HepG2 (cell line): ENCODE results near the gene PLG. TPM values are rescaled to one million over a fixed set of nuclear protein-coding genes. Genes with fewer than 3 reads are reported as not detected.
"Not testable (repeated sequence)": the region's sequence is repeated elsewhere in the genome, so short reads cannot be mapped to it uniquely, and the experiment has no call there.

Source experiments
- AHDC1 ChIP-seq: sonication (generic); formaldehyde crosslinking; IDR thresholded peaks from 2 replicates; pipeline ENCODE4 v1.5.1; 2020; ENCODE audit warnings: mild to moderate bottlenecking, missing genetic modification reagents, borderline replicate concordance
- CREM ChIP-seq, 2 experiments: sonication (generic) in 1 of 2; formaldehyde crosslinking in 1 of 2; IDR thresholded peaks; 2 replicates each; pipeline versions ENCODE4 v1.4.0 to v1.6.1; 2016 to 2020; ENCODE audit warnings: antibody characterized with exemption in 1 of 2, mild to moderate bottlenecking in 1 of 2, missing genetic modification reagents in 1 of 2
- HDAC1 ChIP-seq: sonication (generic); formaldehyde crosslinking; IDR thresholded peaks from 2 replicates; pipeline ENCODE4 v1.5.1; 2020; ENCODE audit warnings: mild to moderate bottlenecking, missing genetic modification reagents
- MAZ ChIP-seq, 2 experiments: sonication (generic) in 1 of 2; formaldehyde crosslinking in 1 of 2; IDR thresholded peaks; 2 replicates each; pipeline versions ENCODE4 v1.5.0 to v1.6.1; 2012 to 2020; ENCODE audit warnings: low read depth in 2 of 2, mild to moderate bottlenecking in 2 of 2, borderline replicate concordance in 1 of 2, improper control_type of control experiment in 1 of 2, low read length in 1 of 2, missing genetic modification reagents in 1 of 2, moderate library complexity in 1 of 2
- MTA1 ChIP-seq: sonication (generic); formaldehyde crosslinking; IDR thresholded peaks from 2 replicates; pipeline ENCODE4 v1.4.0; 2020; ENCODE audit warnings: missing genetic modification reagents, mild to moderate bottlenecking, borderline replicate concordance
- MXD4 ChIP-seq: IDR thresholded peaks from 2 replicates; pipeline ENCODE4 v1.6.1; 2016; ENCODE audit warnings: mild to moderate bottlenecking, missing biosample characterization, missing genetic modification reagents
- NFAT5 ChIP-seq: sonication (generic); formaldehyde crosslinking; IDR thresholded peaks from 2 replicates; pipeline ENCODE4 v1.4.0; 2020; ENCODE audit warnings: missing genetic modification reagents
- SOX13 ChIP-seq, 3 experiments: fragments of 450-650 bp in 1 of 3; sonication (generic) in 1 of 3; formaldehyde crosslinking in 1 of 3; IDR thresholded peaks in 2 of 3; conservative IDR thresholded peaks in 1 of 3; 2 replicates each; pipeline versions ENCODE4 v1.5.0 to v1.6.1; 2016 to 2020; ENCODE audit warnings: antibody characterized with exemption in 1 of 3, mild to moderate bottlenecking in 1 of 3, missing compliant biosample characterization in 1 of 3, missing genetic modification reagents in 1 of 3, moderate library complexity in 1 of 3
- TCF12 ChIP-seq, 2 experiments: fragments of 450-650 bp in 1 of 2; sonication (generic) in 1 of 2; formaldehyde crosslinking in 1 of 2; IDR thresholded peaks; 2 replicates each; pipeline versions ENCODE4 v1.6.1 to v1.8.0; 2017 to 2022; ENCODE audit warnings: antibody characterized with exemption in 1 of 2, mild to moderate bottlenecking in 1 of 2, missing genetic modification reagents in 1 of 2, moderate library complexity in 1 of 2
- ZBTB7A ChIP-seq: sonication (generic); formaldehyde crosslinking; IDR thresholded peaks from 2 replicates; pipeline ENCODE4 v1.8.0; 2022; ENCODE audit warnings: mild to moderate bottlenecking, missing genetic modification reagents
- ZNF160 ChIP-seq: sonication (generic); formaldehyde crosslinking; IDR thresholded peaks from 2 replicates; pipeline ENCODE4 v1.8.0; 2022; ENCODE audit warnings: mild to moderate bottlenecking, inconsistent platforms, missing genetic modification reagents
- ZNF441 ChIP-seq: sonication (generic); formaldehyde crosslinking; IDR thresholded peaks from 2 replicates; pipeline ENCODE4 v1.7.0; 2021; ENCODE audit warnings: missing genetic modification reagents, borderline replicate concordance
- ZNF556 ChIP-seq: sonication (generic); formaldehyde crosslinking; IDR thresholded peaks from 2 replicates; pipeline ENCODE4 v1.4.0; 2020; ENCODE audit warnings: mild to moderate bottlenecking, missing genetic modification reagents, borderline replicate concordance
- polyA plus RNA-seq, 8 experiments: library from polyadenylated mRNA; depleted of rRNA in 3 of 8; stranded (reverse) in 7 of 8; unstranded in 1 of 8; fragments of >200 nt; fragmentation: Illumina TruSeq in 4 of 8; extraction: Trizol in 4 of 8; gene quantifications; 2 replicates each; pipeline versions ENCODE4 v1.2.1 to v1.2.3, GENCODE V29; 2011 to 2016; ENCODE audit warnings: low read depth in 4 of 8, missing spikeins in 1 of 8, mixed read lengths in 1 of 8; ENCODE audit not compliant: insufficient read depth in 1 of 8
- total RNA-seq, 5 experiments: library from RNA; depleted of rRNA; stranded (reverse); fragments of >200 nt; fragmentation: Illumina TruSeq; extraction: Trizol; gene quantifications; 2 replicates each; pipeline ENCODE4 v1.2.3, GENCODE V29; 2016; ENCODE audit warnings: low read depth in 1 of 5

PLG gene
- total and polyA plus RNA-seq, 2 of the 13 experiments (the other 11 are each of a cell fraction or from before 2014, with no cell fraction given), result 1.7 to 10.7 TPM

- TF ChIP-seq AHDC1, result peak; percentile 93
- peak; percentile 88 for TF ChIP-seq HDAC1 (CRISPR knock-in tag)
- TF ChIP-seq ZNF160 (CRISPR knock-in tag), result peak; percentile 66; the same call in 1 of the 2 replicates
- TF ChIP-seq CREM (IDR thresholded peaks at IDR 0.05), result peak; percentile 46; the same call in 1 of the 2 replicates
- not testable (repeated sequence) for TF ChIP-seq CREM (CRISPR knock-in tag; IDR thresholded peaks at IDR 0.05); SOX13 (IDR thresholded peaks at IDR 0.05); TCF12 (IDR thresholded peaks at IDR 0.05); MAZ (IDR thresholded peaks at IDR 0.05; ENCODE audit: borderline replicate concordance, low read depth, low read length)
- peak in 1 of 2 experiments; percentile 21; a peak in 1 of 4 replicates for TF ChIP-seq SOX13 (CRISPR knock-in tag; conservative IDR thresholded peaks at IDR 0.05 in 1 of 2, IDR thresholded peaks at IDR 0.05 in 1 of 2)
- peak; percentile 65; the same call in 1 of the 2 replicates for TF ChIP-seq ZNF556 (CRISPR knock-in tag)
- TF ChIP-seq NFAT5, result 0 out of 2 replicates have a peak, but pooled peaks have one; percentile 12
- TF ChIP-seq TCF12 (CRISPR knock-in tag; IDR thresholded peaks at IDR 0.05), result peak; percentile 89
- peak; percentile 42; the same call in 1 of the 2 replicates for TF ChIP-seq MAZ (CRISPR knock-in tag; IDR thresholded peaks at IDR 0.05; ENCODE audit: low read depth)
- peak; percentile 68; the same call in 1 of the 2 replicates for TF ChIP-seq ZNF441
- peak; percentile 25; the same call in 1 of the 2 replicates for TF ChIP-seq MXD4 (CRISPR knock-in tag)
- peak; percentile 86; the same call in 1 of the 2 replicates for TF ChIP-seq MTA1 (CRISPR knock-in tag)
- 0 out of 2 replicates have a peak, but pooled peaks have one; percentile 31 for TF ChIP-seq ZBTB7A (CRISPR knock-in tag)
Measured at GRCh38 chr6:160704688-160705087, 2.6 kb downstream of the PLG start (continued).
